Activated T-cell treated with anti-CD3 and anti-CD28 coated beads for 4 hours (primary cell): ENCODE data around the gene CLCA1.

ENCODE experiments used
- DNase-seq: peaks from one replicate; pipeline ENCODE4 v3.0.0-alpha.2; 2020

The CLCA1 gene

GRCh38 chr1:86504895-86505563 lies 36.3 kb downstream of the CLCA1 start:
- no peak for DNase-seq

GRCh38 chr1:86505564-86505902 lies 36.8 kb downstream of the CLCA1 start:
- DNase-seq: no peak

DNA sequence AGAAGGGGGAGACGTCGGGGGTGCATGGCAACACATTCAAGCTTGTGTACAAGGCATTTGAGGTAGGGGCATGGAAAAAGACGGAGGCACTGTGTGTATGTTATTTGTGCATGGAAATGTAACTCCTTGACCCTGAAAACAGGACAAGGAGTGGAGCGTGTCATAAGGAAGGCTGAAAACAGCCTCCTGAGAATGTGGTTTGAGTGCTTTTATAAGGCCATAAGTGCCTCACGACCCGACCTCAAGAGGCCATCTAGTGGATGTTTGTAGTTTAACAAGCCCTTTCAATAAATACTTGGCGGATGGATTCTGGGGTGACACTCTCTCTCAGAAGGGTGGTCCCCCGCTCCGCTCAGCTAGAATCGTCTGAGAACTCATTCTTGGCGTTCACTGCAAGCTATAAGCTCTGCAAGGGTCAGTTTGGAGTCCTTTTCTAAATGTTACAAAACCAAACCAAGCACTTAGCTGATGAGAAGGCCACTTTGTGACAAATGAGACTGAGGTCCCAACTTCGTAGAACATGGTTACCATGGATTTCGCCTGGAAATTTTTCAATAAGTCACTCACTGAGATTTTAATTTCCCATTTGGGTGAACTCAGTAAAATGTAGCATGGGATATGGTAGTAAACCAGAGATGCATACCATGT lies 39.3 kb downstream of the CLCA1 start:
- DNase-seq: no peak

DNA sequence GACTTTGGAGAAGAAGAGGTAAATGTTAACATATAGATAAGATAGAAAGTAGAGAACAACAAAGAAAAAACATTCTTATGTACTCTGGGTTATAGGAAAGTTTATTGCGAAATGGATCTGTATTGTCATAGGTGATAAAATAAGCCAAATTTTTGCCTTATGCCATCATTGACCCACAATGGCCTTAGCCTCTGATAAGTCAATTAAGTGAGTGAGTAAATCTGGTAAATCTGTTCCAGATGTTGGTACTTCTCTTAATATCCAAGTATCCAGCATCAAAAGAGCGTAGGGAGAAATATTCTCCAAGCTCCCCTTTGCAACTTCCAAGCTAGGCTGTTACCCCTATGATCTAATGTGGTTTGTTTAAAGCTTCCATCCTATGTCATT lies 39.8 kb downstream of the CLCA1 start:
- DNase-seq: no peak

- no peak for DNase-seq
These were observed 46.9 kb downstream of the CLCA1 start for GRCh38 chr1:86515597-86515996.

- no peak for DNase-seq
These were observed 47.6 kb downstream of the CLCA1 start for GRCh38 chr1:86516335-86516734.

DNA sequence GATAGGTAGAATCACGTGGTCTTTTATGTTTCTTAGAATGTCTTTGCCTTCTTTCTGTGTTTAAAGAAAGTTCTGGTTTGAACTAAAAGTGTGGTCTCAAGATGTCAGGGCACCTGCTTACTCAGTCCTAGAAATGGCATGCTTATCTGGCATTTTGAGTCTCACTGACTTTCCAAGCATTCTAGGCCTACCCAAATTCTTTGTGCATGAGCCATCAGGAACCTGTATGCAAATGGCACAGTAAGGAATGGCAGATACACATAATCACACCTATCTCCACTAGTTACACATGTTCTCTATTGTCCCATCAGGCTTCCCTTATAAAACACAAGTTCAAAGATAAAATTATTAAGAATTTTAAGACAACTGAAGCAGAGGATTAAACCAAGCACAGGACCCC lies 48.6 kb downstream of the CLCA1 start:
- DNase-seq: no peak

DNA sequence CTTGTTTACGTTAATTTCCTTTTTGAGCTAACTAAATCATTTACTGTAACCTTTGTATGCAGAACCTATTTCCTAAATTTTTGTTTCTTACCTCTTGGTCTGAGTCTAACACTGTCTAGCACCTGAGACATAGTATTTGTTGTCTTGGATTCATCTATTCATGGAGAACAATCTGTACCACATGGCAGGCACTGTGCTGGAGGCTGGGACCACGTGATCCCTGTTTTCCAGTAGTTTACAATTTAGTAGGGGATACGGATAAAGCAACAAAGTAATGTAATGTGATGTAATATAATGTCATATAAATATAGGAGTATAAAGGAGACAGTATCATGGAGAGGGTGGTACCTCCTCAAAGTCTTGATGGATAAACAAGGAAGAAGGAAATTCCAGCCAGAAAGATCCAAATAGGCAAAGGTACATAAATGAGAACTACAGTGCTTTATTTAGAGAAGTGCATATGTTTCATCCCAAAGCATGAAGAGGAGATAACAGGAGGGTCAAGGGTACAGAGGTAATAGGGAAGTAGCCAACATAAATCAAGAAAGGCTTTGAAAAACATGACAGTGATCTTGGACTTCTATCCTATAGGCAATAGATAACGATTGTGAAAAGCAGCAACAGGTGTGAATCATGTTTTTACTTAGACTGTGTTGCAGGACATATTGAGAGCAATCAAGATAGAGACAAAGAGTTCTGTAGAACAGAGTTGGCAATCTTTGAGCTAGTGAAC lies 52.2 kb downstream of the CLCA1 start:
- DNase-seq: no peak

DNA sequence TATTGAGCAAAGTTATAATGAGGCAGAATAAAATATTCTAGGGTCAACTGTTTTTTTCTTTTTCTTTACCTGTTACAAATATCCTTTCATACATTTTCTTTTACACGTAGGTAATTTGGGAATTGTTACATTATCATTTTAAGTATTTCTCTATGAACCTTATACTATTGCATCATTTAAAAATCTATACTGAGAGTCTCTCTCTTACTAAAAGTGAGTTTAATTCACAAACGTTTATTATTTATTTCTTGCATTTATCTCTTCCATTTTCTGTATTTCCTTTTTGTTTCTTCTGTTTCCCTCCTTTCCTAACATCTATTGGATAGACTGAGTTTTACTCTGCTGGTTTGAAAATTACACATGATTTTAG lies 52.8 kb downstream of the CLCA1 start:
- no peak for DNase-seq

DNA sequence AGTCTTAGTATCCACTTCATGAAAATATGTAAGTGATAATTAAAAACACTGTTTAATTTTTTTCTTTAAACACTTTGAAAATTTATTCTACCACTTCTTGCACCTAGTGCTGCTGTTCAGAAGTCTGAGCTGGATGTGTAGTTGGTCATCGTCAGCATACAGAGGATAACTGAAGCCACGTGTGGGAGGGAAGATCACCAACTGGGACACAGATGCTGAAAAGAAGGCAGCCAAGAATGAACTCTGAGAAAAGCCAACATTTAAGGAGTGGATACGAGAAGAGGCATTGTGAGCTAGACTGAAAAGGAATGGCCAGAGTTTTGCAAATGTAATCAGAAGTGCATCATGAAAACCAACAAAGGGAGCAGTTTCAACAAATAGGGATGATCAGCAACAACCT lies 53.5 kb downstream of the CLCA1 start:
- DNase-seq: no peak

- no peak for DNase-seq
These were observed 55.1 kb downstream of the CLCA1 start for GRCh38 chr1:86523670-86524354.

GRCh38 chr1:86527306-86527705 lies 58.6 kb downstream of the CLCA1 start:
- DNase-seq: no peak

DNA sequence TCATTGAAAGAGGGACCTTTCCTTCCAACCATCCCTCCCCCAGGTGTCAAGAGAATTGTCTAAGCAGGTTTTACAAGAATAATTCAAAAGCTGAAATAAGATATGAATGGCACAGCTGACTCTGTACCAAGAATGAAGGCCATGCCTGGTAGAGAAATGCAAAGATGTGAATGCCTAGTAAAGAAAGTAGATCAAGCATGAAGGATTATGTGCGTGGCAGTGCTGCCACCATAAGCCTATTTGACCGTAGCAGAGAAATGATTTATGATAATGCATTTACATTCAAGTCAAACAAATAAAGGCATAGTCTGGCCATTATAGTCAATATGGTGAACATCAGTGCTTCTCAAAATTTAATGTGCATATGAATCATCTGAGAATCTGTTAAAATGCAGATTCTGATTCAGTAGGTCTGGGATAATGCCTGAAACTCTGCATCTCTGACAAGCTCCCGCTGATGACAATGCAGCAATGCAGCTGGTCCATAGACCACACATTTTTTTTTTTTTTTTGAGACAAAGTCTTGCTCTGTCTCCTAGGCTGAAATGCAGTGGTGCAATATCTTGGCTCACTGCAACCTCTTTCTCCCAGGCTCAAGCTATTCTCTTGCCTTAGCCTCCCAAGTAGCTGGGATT lies 61.6 kb downstream of the CLCA1 start:
- DNase-seq: no peak

DNA sequence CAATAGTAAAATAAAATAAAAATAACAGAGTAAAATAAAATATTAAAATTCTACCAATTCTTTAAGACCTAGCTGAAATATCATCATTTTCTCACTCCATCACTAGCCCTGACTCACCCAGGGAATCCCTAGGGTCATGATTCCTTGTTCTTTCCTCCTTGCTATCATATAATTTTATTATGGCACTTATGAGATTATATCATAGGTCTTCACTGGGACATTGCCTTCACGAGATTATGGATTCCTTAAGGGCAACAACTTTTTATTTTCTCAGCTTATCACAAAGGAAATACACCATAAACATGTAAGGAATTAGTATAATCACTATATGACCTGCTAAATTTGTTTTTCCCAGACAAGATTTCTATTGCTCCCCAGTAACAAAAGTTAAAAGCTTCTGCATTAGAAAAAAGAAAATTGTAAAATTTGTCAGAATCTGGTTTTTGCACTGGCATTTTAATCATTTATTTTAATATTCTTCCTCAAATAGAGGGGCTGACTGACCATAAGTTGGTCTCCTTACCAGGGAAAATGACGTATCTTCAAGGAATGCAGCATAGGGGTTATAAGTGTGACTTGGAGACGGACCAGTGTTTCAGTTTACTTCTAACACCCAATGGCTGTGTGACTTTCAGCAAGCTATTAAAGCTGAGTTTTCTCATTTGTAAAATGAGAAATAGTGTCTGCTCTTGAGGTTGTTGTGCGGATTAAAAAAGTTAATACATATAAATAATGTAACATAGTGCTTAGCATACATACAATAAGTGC lies 69.4 kb downstream of the CLCA1 start:
- DNase-seq: no peak

GRCh38 chr1:86538775-86539174 lies 70.0 kb downstream of the CLCA1 start:
- DNase-seq: no peak

DNA sequence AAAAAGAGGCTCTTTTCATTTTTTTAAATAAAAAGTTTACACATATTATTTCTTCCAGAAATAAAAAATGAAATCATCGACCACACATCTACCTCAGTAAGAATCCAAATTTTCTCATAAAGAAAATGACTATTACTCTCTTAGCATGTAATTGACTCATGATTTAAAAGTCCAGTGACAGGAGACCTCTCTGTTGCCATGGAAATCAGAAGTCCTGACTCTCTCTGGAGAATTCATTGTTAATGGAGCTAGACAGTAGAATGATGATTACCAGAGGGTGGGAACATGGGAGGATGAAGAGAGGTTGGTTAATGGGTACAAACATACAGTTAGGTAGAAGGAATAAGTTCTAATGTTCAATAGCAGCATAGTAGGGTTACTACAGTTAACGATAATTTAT lies 73.1 kb downstream of the CLCA1 start:
- no peak for DNase-seq

DNA sequence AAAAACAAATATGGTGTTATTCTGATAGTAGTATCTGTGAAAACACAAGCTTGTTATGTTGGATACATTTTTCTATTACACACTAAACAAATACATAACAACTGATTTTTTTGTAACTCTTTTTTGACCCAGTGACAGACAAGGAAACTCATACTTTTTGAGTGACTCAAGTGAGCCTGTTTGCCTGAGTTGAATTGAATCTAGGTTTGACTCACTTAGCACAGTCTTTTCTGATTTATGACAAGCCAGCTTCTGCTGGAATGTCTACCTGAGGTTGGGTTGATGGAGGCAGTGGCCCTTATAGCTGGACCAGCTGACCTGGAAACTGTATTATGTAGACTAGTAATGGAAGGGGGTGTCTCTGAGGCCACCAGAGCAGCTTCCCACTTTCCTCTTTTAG lies 73.9 kb downstream of the CLCA1 start:
- no peak for DNase-seq

- DNase-seq: no peak
These were observed 78.1 kb downstream of the CLCA1 start, which contains the start of gene CLCA4 for GRCh38 chr1:86546787-86547221. Gene CLCA4, plus strand, starts transcription at chr1:86547078. Its CDS starts 42 bp downstream, at chr1:86547120.

GRCh38 chr1:86548839-86549238 lies 80.1 kb downstream of the CLCA1 start:
- no peak for DNase-seq
